HEK293 (cell line): Measurements from ENCODE around the gene LIPE.

Experiments used
- CTCF ChIA-PET: fragments of 350-600 bp; formaldehyde crosslinking; extraction: SDS; loops from one replicate; lab custom pipeline; 2021; ENCODE audit warnings: antibody characterized with exemption; lab: Yijun Ruan, JAX
- POLR2A ChIA-PET: fragments of 300-600 bp; formaldehyde crosslinking; extraction: SDS; loops from one replicate; lab custom pipeline; 2020; ENCODE audit warnings: antibody characterized with exemption, inconsistent platforms; lab: Yijun Ruan, JAX
- H3K27ac ChIP-seq: fragments of 200-500 bp; sonication (Bioruptor generic); 2 replicates; pipeline ENCODE4 v1.5.1; 2014; ENCODE audit warnings: low read depth, low read length, control low read depth, inconsistent platforms; ENCODE audit errors: extremely low read depth
- H3K36me3 ChIP-seq, 2 experiments: fragments of 200-500 bp in 1 of 2; sonication (Bioruptor generic) in 1 of 2; 1 replicate in 1 of 2; 2 replicates in 1 of 2; pipeline ENCODE4 v1.5.1; 2014 to 2017; ENCODE audit warnings: inconsistent platforms in 2 of 2, low read length in 2 of 2; ENCODE audit not compliant: control insufficient read depth in 2 of 2, insufficient read depth in 1 of 2
- H3K4me1 ChIP-seq: fragments of 200-500 bp; sonication (Bioruptor generic); 2 replicates; pipeline ENCODE4 v1.5.1; 2014; ENCODE audit warnings: mild to moderate bottlenecking, low read length, inconsistent platforms; ENCODE audit not compliant: control insufficient read depth, insufficient read depth
- H3K4me3 ChIP-seq: 2 replicates; pipeline ENCODE4 v1.5.1; 2011; ENCODE audit warnings: low read depth, mild to moderate bottlenecking, control low read depth, low read length, moderate library complexity
- H3K9me3 ChIP-seq: fragments of 200-500 bp; sonication (Bioruptor generic); 2 replicates; pipeline ENCODE4 v1.5.1; 2014; ENCODE audit warnings: low read depth, low read length, inconsistent platforms; ENCODE audit not compliant: control insufficient read depth, insufficient read depth
- ZBTB20 ChIP-seq: fragments of 450-650 bp; formaldehyde crosslinking; IDR thresholded peaks from 2 replicates; pipeline ENCODE4 v1.5.1; 2016; ENCODE audit warnings: missing biosample characterization, missing genetic modification characterization
- ZFP3 ChIP-seq: fragments of 450-650 bp; formaldehyde crosslinking; IDR thresholded peaks from 2 replicates; pipeline ENCODE4 v1.5.1; 2016; ENCODE audit warnings: low read depth, missing biosample characterization, missing genetic modification characterization
- ZFP37 ChIP-seq: fragments of 450-650 bp; formaldehyde crosslinking; IDR thresholded peaks from 2 replicates; pipeline ENCODE4 v1.5.1; 2016; ENCODE audit warnings: missing biosample characterization, missing genetic modification characterization
- ZNF114 ChIP-seq: fragments of 450-650 bp; formaldehyde crosslinking; IDR thresholded peaks from 2 replicates; pipeline ENCODE4 v1.5.0; 2017; ENCODE audit warnings: missing biosample characterization, missing genetic modification characterization
- ZNF155 ChIP-seq: fragments of 450-650 bp; formaldehyde crosslinking; IDR thresholded peaks from 2 replicates; pipeline ENCODE4 v1.5.1; 2016; ENCODE audit warnings: missing biosample characterization, missing genetic modification characterization
- ZNF169 ChIP-seq: fragments of 450-650 bp; formaldehyde crosslinking; IDR thresholded peaks from 2 replicates; pipeline ENCODE4 v1.5.1; 2016; ENCODE audit warnings: missing biosample characterization, missing genetic modification characterization
- ZNF184 ChIP-seq: fragments of 450-650 bp; IDR thresholded peaks from 2 replicates; pipeline ENCODE4 v1.5.1; 2018; ENCODE audit warnings: missing biosample characterization, mild to moderate bottlenecking, missing genetic modification characterization
- ZNF19 ChIP-seq: fragments of 450-650 bp; formaldehyde crosslinking; IDR thresholded peaks from 2 replicates; pipeline ENCODE4; 2016; ENCODE audit warnings: missing biosample characterization, missing genetic modification characterization, low read depth
- ZNF214 ChIP-seq: fragments of 450-650 bp; formaldehyde crosslinking; IDR thresholded peaks from 2 replicates; pipeline ENCODE4 v1.5.1; 2017; ENCODE audit warnings: missing biosample characterization, mild to moderate bottlenecking, missing genetic modification characterization, borderline replicate concordance
- ZNF221 ChIP-seq: fragments of 450-650 bp; formaldehyde crosslinking; IDR thresholded peaks from 2 replicates; pipeline ENCODE4 v1.5.1; 2017; ENCODE audit warnings: missing biosample characterization, missing genetic modification characterization, borderline replicate concordance
- ZNF24 ChIP-seq: fragments of 450-650 bp; formaldehyde crosslinking; IDR thresholded peaks from 2 replicates; pipeline ENCODE4 v1.5.1; 2016; ENCODE audit warnings: missing biosample characterization, missing genetic modification characterization
- ZNF274 ChIP-seq, 2 experiments: fragments of 200-500 bp in 1 of 2; fragments of 450-650 bp in 1 of 2; sonication (Bioruptor generic) in 1 of 2; formaldehyde crosslinking in 1 of 2; IDR thresholded peaks; 2 replicates each; pipeline versions ENCODE4 v1.5.1 to v1.6.1; 2014 to 2016; ENCODE audit warnings: borderline replicate concordance in 1 of 2, inconsistent platforms in 1 of 2, low read length in 1 of 2, missing biosample characterization in 1 of 2, missing genetic modification characterization in 1 of 2
- ZNF473 ChIP-seq: fragments of 450-650 bp; formaldehyde crosslinking; IDR thresholded peaks from 2 replicates; pipeline ENCODE4 v1.5.1; 2017; ENCODE audit warnings: missing biosample characterization, missing genetic modification characterization
- ZNF514 ChIP-seq: fragments of 450-650 bp; formaldehyde crosslinking; IDR thresholded peaks from 2 replicates; pipeline ENCODE4 v1.5.1; 2016; ENCODE audit warnings: missing biosample characterization, missing genetic modification characterization
- ZNF626 ChIP-seq: fragments of 450-650 bp; sonication (Bioruptor Pico); formaldehyde crosslinking; IDR thresholded peaks from 2 replicates; pipeline ENCODE4 v1.5.1; 2018; ENCODE audit warnings: missing biosample characterization, missing genetic modification characterization, inconsistent platforms
- ZNF701 ChIP-seq: fragments of 450-650 bp; formaldehyde crosslinking; IDR thresholded peaks from 2 replicates; pipeline ENCODE4 v1.5.1; 2016; ENCODE audit warnings: missing biosample characterization, missing genetic modification characterization
- ZNF830 ChIP-seq: fragments of 450-650 bp; IDR thresholded peaks from 2 replicates; pipeline ENCODE4 v1.5.0; 2018; ENCODE audit warnings: missing biosample characterization, missing genetic modification characterization, low read depth, mild to moderate bottlenecking, moderate library complexity
- TF ChIP-seq, protein P1 (sequence below): fragments of 450-650 bp; formaldehyde crosslinking; IDR thresholded peaks from 2 replicates; pipeline ENCODE4 v1.5.1; 2016; ENCODE audit warnings: missing biosample characterization, missing genetic modification characterization, borderline replicate concordance
- TF ChIP-seq, protein P2 (sequence below): fragments of 450-650 bp; formaldehyde crosslinking; IDR thresholded peaks from 2 replicates; pipeline ENCODE4 v1.5.1; 2016; ENCODE audit warnings: missing biosample characterization, missing genetic modification characterization
- TF ChIP-seq, protein P3 (sequence below): fragments of 450-650 bp; formaldehyde crosslinking; conservative IDR thresholded peaks from 2 replicates; pipeline ENCODE4 v1.5.1; 2016; ENCODE audit warnings: low read depth, missing biosample characterization, missing genetic modification characterization
- TF ChIP-seq, protein P4 (sequence below): fragments of 450-650 bp; formaldehyde crosslinking; IDR thresholded peaks from 2 replicates; pipeline ENCODE4 v1.5.1; 2017; ENCODE audit warnings: missing biosample characterization, missing genetic modification characterization
- TF ChIP-seq, protein P5 (sequence below): fragments of 450-650 bp; formaldehyde crosslinking; IDR thresholded peaks from 2 replicates; pipeline ENCODE4 v1.5.1; 2016; ENCODE audit warnings: missing biosample characterization, missing genetic modification characterization
- TF ChIP-seq, protein P6 (sequence below): fragments of 450-650 bp; formaldehyde crosslinking; IDR thresholded peaks from 2 replicates; pipeline ENCODE4 v1.5.1; 2017; ENCODE audit warnings: missing biosample characterization, missing genetic modification characterization

LIPE gene

DNA sequence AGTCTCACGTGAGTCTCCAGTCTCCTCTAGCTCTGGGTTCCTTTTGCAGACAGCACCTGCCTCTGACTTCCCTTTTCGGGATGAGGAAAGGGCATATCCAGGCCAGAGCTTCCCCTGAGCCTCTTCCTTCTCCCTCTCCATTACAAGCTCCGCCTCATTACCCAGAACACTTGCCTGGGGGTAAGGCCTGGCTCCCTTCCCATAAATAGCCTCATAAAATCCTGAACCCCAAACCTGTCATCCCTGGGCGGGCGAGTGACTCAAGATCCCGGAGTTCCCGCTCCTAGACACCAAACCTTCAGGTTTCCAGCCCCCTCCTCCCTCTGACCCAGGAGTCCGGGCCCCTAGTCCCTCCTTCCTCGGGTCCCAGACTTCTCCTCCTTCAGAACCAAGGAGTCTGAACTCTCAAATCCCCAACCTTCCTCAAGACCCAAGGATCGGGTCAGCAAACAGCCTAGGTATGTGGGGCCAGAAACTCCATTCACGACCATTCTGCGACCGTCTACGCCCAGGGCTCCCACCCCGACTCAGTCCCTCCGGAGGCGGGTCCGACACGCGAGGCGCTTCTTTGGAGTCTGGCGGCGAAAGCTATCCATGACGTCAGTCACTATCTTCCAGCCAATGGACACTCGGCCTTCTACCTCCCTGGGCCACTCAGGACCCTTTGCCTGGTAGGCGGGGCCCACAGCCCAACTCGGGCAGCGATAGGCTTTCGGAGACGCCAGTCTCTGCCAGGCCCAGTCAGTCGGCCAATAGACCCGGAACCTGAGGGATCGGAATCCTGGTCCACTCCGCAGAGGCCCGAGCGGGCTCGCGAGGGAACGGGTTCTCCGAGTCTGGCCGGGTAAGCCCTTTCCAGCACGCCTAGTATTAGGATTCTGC, 30.6 kb downstream of the LIPE start (continued):
- TF ChIP-seq, protein P1, sequence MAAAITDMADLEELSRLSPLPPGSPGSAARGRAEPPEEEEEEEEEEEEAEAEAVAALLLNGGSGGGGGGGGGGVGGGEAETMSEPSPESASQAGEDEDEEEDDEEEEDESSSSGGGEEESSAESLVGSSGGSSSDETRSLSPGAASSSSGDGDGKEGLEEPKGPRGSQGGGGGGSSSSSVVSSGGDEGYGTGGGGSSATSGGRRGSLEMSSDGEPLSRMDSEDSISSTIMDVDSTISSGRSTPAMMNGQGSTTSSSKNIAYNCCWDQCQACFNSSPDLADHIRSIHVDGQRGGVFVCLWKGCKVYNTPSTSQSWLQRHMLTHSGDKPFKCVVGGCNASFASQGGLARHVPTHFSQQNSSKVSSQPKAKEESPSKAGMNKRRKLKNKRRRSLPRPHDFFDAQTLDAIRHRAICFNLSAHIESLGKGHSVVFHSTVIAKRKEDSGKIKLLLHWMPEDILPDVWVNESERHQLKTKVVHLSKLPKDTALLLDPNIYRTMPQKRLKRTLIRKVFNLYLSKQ (tag by site-specific recombination): no peak
- TF ChIP-seq ZBTB20 (tag by site-specific recombination): peak; percentile 91; the same call in 1 of the 2 replicates
- TF ChIP-seq, protein P2, sequence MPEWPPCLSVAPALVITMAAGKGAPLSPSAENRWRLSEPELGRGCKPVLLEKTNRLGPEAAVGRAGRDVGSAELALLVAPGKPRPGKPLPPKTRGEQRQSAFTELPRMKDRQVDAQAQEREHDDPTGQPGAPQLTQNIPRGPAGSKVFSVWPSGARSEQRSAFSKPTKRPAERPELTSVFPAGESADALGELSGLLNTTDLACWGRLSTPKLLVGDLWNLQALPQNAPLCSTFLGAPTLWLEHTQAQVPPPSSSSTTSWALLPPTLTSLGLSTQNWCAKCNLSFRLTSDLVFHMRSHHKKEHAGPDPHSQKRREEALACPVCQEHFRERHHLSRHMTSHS (tag by site-specific recombination): no peak
- no peak for TF ChIP-seq ZNF19 (tag by site-specific recombination)
- peak; percentile 56; the same call in 1 of the 2 replicates for TF ChIP-seq ZFP37 (tag by site-specific recombination)
- no peak for TF ChIP-seq ZNF114 (tag by site-specific recombination)
- no peak for TF ChIP-seq ZNF214 (tag by site-specific recombination)
- TF ChIP-seq ZNF514 (tag by site-specific recombination): no peak
- TF ChIP-seq ZNF473: no peak
- TF ChIP-seq, protein P3, sequence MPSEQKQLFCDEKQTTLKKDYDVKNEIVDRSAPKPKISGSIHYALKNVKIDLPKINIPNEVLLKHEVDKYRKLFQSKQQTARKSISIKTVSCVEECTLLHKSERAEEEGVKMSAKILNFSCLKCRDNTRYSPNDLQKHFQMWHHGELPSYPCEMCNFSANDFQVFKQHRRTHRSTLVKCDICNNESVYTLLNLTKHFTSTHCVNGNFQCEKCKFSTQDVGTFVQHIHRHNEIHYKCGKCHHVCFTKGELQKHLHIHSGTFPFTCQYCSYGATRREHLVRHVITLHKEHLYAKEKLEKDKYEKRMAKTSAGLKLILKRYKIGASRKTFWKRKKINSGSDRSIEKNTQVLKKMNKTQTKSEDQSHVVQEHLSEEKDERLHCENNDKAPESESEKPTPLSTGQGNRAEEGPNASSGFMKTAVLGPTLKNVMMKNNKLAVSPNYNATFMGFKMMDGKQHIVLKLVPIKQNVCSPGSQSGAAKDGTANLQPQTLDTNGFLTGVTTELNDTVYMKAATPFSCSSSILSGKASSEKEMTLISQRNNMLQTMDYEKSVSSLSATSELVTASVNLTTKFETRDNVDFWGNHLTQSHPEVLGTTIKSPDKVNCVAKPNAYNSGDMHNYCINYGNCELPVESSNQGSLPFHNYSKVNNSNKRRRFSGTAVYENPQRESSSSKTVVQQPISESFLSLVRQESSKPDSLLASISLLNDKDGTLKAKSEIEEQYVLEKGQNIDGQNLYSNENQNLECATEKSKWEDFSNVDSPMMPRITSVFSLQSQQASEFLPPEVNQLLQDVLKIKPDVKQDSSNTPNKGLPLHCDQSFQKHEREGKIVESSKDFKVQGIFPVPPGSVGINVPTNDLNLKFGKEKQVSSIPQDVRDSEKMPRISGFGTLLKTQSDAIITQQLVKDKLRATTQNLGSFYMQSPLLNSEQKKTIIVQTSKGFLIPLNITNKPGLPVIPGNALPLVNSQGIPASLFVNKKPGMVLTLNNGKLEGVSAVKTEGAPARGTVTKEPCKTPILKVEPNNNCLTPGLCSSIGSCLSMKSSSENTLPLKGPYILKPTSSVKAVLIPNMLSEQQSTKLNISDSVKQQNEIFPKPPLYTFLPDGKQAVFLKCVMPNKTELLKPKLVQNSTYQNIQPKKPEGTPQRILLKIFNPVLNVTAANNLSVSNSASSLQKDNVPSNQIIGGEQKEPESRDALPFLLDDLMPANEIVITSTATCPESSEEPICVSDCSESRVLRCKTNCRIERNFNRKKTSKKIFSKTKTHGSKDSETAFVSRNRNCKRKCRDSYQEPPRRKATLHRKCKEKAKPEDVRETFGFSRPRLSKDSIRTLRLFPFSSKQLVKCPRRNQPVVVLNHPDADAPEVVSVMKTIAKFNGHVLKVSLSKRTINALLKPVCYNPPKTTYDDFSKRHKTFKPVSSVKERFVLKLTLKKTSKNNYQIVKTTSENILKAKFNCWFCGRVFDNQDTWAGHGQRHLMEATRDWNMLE: peak; percentile 13; the same call in 1 of the 2 replicates
- no peak for TF ChIP-seq ZFP3 (tag by site-specific recombination)
- TF ChIP-seq ZNF184 (tag by site-specific recombination): no peak

DNA sequence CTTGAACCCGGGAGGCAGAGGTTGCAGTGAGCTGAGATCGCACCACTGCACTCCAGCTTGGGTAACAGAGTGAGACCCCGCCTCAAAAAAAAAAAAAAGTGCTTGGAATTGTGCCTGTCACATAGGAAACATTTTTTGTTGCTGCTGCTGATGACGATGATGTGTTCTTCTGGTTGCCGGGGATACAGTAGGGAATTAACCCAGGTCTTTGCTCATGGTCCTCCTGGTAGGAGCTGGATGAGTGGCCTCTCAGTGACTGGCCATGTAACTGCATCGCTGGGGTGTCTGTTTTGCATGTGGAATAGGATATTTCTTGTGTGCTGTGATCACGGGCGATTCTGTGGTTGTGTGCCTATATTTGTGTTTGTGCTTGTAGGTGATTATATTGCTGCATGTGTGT, 32.4 kb downstream of the LIPE start:
- POLR2A ChIA-PET: interaction anchor here (0.6 kb wide), 1 partner anchor 87 kb away, joined by 4 read pairs; no protein-coding TSS in a partner anchor
- Histone ChIP-seq H3K27ac (no peak overlapping the region), H3K4me1 (peaks cover 9% of the 10 kb centered on the region), H3K4me3 (no peak overlapping the region), H3K36me3 (no peaks in the 10 kb centered on the region; a peak in 1 of 3 replicates), H3K9me3 (no peaks in the 10 kb centered on the region)
- CTCF ChIA-PET: interaction anchor here (0.6 to 1.0 kb wide), 4 partner anchors 39 to 1495 kb away, joined by 3 to 5 read pairs (median 3); no protein-coding TSS in a partner anchor
- TF ChIP-seq ZNF274 (IDR thresholded peaks at IDR 0.05; ENCODE audit: low read length) (no peak), ZNF274 (tag by site-specific recombination; IDR thresholded peaks at IDR 0.05; ENCODE audit: borderline replicate concordance) (no peak), ZNF169 (no peak), ZNF626 (tag by site-specific recombination) (no peak), ZNF221 (tag by site-specific recombination) (no peak), ZNF24 (tag by site-specific recombination) (no peak), ZNF701 (tag by site-specific recombination) (no peak), ZNF155 (tag by site-specific recombination) (no peak), ZNF830 (tag by site-specific recombination) (no peak)
- TF ChIP-seq, protein P4, sequence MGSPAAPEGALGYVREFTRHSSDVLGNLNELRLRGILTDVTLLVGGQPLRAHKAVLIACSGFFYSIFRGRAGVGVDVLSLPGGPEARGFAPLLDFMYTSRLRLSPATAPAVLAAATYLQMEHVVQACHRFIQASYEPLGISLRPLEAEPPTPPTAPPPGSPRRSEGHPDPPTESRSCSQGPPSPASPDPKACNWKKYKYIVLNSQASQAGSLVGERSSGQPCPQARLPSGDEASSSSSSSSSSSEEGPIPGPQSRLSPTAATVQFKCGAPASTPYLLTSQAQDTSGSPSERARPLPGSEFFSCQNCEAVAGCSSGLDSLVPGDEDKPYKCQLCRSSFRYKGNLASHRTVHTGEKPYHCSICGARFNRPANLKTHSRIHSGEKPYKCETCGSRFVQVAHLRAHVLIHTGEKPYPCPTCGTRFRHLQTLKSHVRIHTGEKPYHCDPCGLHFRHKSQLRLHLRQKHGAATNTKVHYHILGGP (tag by site-specific recombination): no peak
- TF ChIP-seq, protein P5, sequence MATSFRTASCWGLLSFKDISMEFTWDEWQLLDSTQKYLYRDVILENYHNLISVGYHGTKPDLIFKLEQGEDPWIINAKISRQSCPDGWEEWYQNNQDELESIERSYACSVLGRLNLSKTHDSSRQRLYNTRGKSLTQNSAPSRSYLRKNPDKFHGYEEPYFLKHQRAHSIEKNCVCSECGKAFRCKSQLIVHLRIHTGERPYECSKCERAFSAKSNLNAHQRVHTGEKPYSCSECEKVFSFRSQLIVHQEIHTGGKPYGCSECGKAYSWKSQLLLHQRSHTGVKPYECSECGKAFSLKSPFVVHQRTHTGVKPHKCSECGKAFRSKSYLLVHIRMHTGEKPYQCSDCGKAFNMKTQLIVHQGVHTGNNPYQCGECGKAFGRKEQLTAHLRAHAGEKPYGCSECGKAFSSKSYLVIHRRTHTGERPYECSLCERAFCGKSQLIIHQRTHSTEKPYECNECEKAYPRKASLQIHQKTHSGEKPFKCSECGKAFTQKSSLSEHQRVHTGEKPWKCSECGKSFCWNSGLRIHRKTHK (tag by site-specific recombination): no peak
- TF ChIP-seq, protein P6, sequence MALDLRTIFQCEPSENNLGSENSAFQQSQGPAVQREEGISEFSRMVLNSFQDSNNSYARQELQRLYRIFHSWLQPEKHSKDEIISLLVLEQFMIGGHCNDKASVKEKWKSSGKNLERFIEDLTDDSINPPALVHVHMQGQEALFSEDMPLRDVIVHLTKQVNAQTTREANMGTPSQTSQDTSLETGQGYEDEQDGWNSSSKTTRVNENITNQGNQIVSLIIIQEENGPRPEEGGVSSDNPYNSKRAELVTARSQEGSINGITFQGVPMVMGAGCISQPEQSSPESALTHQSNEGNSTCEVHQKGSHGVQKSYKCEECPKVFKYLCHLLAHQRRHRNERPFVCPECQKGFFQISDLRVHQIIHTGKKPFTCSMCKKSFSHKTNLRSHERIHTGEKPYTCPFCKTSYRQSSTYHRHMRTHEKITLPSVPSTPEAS (tag by site-specific recombination): no peak
